Neutrophil (primary cell): ENCODE results near the gene SPIRE2.

Experiments
- H3K27ac ChIP-seq: fragments of 200-600 bp; sonication (generic); 2 replicates; pipeline ENCODE4 v1.5.1; 2016; ENCODE audit warnings: mild to moderate bottlenecking, moderate library complexity
- H3K27me3 ChIP-seq: fragments of 200-600 bp; sonication (generic); 2 replicates; pipeline ENCODE4 v1.6.0; 2016; ENCODE audit warnings: mild to moderate bottlenecking
- H3K36me3 ChIP-seq: fragments of 200-600 bp; sonication (generic); 2 replicates; pipeline ENCODE4 v1.5.1; 2017
- H3K4me1 ChIP-seq, 2 experiments: fragments of 200-600 bp in 1 of 2; sonication (generic) in 1 of 2; 1 replicate in 1 of 2; 2 replicates in 1 of 2; pipeline versions ENCODE4 v1.5.1 to v1.6.1; 2013 to 2016; ENCODE audit warnings: low read depth in 1 of 2, low read length in 1 of 2, mild to moderate bottlenecking in 1 of 2, moderate library complexity in 1 of 2; ENCODE audit not compliant: control insufficient read depth in 1 of 2, insufficient read depth in 1 of 2
- H3K4me3 ChIP-seq, 2 experiments: fragments of 200-600 bp in 1 of 2; sonication (generic) in 1 of 2; 1 replicate in 1 of 2; 2 replicates in 1 of 2; pipeline ENCODE4 v1.5.1; 2013 to 2016; ENCODE audit warnings: low read depth in 1 of 2, low read length in 1 of 2, mild to moderate bottlenecking in 1 of 2, moderate library complexity in 1 of 2
- H3K9me3 ChIP-seq: fragments of 200-600 bp; sonication (generic); 2 replicates; pipeline ENCODE4 v1.5.1; 2016
- CTCF ChIP-seq: fragments of 200-600 bp; sonication (generic); IDR thresholded peaks from 2 replicates; pipeline ENCODE4 v1.5.1; 2016; ENCODE audit warnings: antibody characterized with exemption

SPIRE2 gene

GRCh38 chr16:89890200-89890599 lies 61.9 kb downstream of the SPIRE2 start:
- H3K4me1 ChIP-seq, result no peaks in the 10 kb centered on the region
- H3K27me3 ChIP-seq, result no peaks in the 10 kb centered on the region
- TF ChIP-seq CTCF, result no peak
- H3K9me3 ChIP-seq, result no peaks in the 10 kb centered on the region
- no peak overlapping the region for H3K27ac ChIP-seq
- H3K36me3 ChIP-seq, result peaks cover 97% of the 10 kb centered on the region
- H3K4me3 ChIP-seq, result no peak overlapping the region

GRCh38 chr16:89890886-89891657 lies 62.8 kb downstream of the SPIRE2 start:
- Histone ChIP-seq H3K4me1 (no peaks in the 10 kb centered on the region), H3K27me3 (no peaks in the 10 kb centered on the region), H3K9me3 (no peaks in the 10 kb centered on the region), H3K36me3 (peaks cover 97% of the 10 kb centered on the region), H3K27ac (no peak overlapping the region), H3K4me3 (no peak overlapping the region)
- no peak for TF ChIP-seq CTCF

- Histone ChIP-seq H3K36me3 (peaks cover 97% of the 10 kb centered on the region), H3K4me3 (no peak overlapping the region), H3K27ac (no peak overlapping the region), H3K9me3 (no peaks in the 10 kb centered on the region), H3K4me1 (no peaks in the 10 kb centered on the region), H3K27me3 (no peaks in the 10 kb centered on the region)
- TF ChIP-seq CTCF, result no peak
Measured at GRCh38 chr16:89892055-89892630, 63.9 kb downstream of the SPIRE2 start.

GRCh38 chr16:89892635-89893034 lies 64.4 kb downstream of the SPIRE2 start:
- no peak overlapping the region for H3K27ac ChIP-seq
- no peak for TF ChIP-seq CTCF
- no peaks in the 10 kb centered on the region for H3K9me3 ChIP-seq
- no peak overlapping the region for H3K4me3 ChIP-seq
- H3K36me3 ChIP-seq, result peaks cover 97% of the 10 kb centered on the region
- H3K27me3 ChIP-seq, result no peaks in the 10 kb centered on the region
- no peaks in the 10 kb centered on the region for H3K4me1 ChIP-seq

- Histone ChIP-seq H3K4me3 (no peak overlapping the region), H3K4me1 (no peaks in the 10 kb centered on the region), H3K9me3 (no peaks in the 10 kb centered on the region), H3K27me3 (no peaks in the 10 kb centered on the region), H3K36me3 (peaks cover 98% of the 10 kb centered on the region), H3K27ac (no peak overlapping the region)
- TF ChIP-seq CTCF, result no peak
Measured at GRCh38 chr16:89893642-89894548, 65.6 kb downstream of the SPIRE2 start.
